Measurements from ENCODE around the gene CRYGD. TPM values are rescaled to one million over a fixed set of nuclear protein-coding genes. Genes with fewer than 3 reads are reported as not detected.
A peak's percentile ranks its signal among the peaks of the same experiment; 100 is the strongest.

CRYGD gene
- total and polyA plus RNA-seq, 2 experiments from 2014 or later: 0.47 TPM; not detected in 1

GRCh38 chr2:208083807-208084206 lies 40.5 kb downstream of the CRYGD start:
- no peak for DNase-seq (ENCODE audit: low spot score)
- H3K27me3 ChIP-seq: no peaks in the 10 kb centered on the region
- H3K79me2 ChIP-seq: no peaks in the 10 kb centered on the region
- H3K4me2 ChIP-seq: no peak overlapping the region
- H3K4me1 ChIP-seq (ENCODE audit: insufficient read depth): no peaks in the 10 kb centered on the region
- no peaks in the 10 kb centered on the region for H4K20me1 ChIP-seq (ENCODE audit: insufficient read depth, poor library complexity, severe bottlenecking)
- H3K9me2 ChIP-seq (replicated peaks; ENCODE audit: insufficient read depth): no peaks in the 10 kb centered on the region
- H3K9me3 ChIP-seq (ENCODE audit: low read depth): no peaks in the 10 kb centered on the region
- no peak overlapping the region for H2AFZ ChIP-seq
- no peaks in the 10 kb centered on the region for H3K36me3 ChIP-seq (replicated peaks; ENCODE audit: insufficient read depth, low read depth)
- no peak overlapping the region for H3K4me3 ChIP-seq
- H3K27ac ChIP-seq: no peak overlapping the region
- TF ChIP-seq CTCF (IDR thresholded peaks at IDR 0.05; ENCODE audit: poor library complexity) (no peak), EZH2phosphoT487 (IDR thresholded peaks at IDR 0.05; ENCODE audit: low read depth, severe bottlenecking, unreplicated experiment) (no peak), EZH2 (IDR thresholded peaks at IDR 0.05; ENCODE audit: borderline replicate concordance) (no peak)

DNA sequence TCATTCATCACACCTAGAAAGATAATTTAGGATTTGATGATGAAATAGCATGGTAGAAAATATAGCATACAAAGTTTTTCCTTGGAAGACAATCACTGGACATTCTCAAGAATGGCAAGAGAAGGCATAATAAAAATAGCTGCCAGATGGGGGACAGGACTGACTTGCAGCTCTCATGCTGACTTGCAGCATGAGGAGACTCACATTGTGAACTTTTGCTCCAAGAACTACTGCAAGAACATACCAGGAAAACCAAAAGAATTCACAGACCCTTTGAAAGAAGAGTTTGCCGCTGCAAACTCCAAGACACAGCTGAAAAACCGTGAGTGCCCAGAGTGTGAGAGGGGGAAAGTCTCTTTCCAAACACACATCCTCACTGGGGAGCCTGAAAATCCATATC lies 47.0 kb downstream of the CRYGD start:
- H3K27me3 ChIP-seq: no peaks in the 10 kb centered on the region
- no peaks in the 10 kb centered on the region for H3K9me2 ChIP-seq (replicated peaks; ENCODE audit: insufficient read depth)
- no peaks in the 10 kb centered on the region for H4K20me1 ChIP-seq (ENCODE audit: insufficient read depth, poor library complexity, severe bottlenecking)
- peaks cover 7% of the 10 kb centered on the region for H3K4me1 ChIP-seq (ENCODE audit: insufficient read depth)
- H3K27ac ChIP-seq: peak overlapping the region; percentile 60
- no peak overlapping the region for H3K4me3 ChIP-seq
- TF ChIP-seq EZH2 (IDR thresholded peaks at IDR 0.05; ENCODE audit: borderline replicate concordance) (no peak), EZH2phosphoT487 (IDR thresholded peaks at IDR 0.05; ENCODE audit: low read depth, severe bottlenecking, unreplicated experiment) (no peak), CTCF (IDR thresholded peaks at IDR 0.05; ENCODE audit: poor library complexity) (no peak)
- 71% methylated on average over 2 of the region's 2 CpGs for WGBS (ENCODE audit: low lambda C conversion rate, missing lambda C conversion rate)
- no peaks in the 10 kb centered on the region for H3K79me2 ChIP-seq
- no peak for DNase-seq (ENCODE audit: low spot score)
- peak overlapping the region; percentile 63 for H2AFZ ChIP-seq
- peak overlapping the region; percentile 50 for H3K4me2 ChIP-seq
- H3K9me3 ChIP-seq (ENCODE audit: low read depth): no peaks in the 10 kb centered on the region
- no peaks in the 10 kb centered on the region for H3K36me3 ChIP-seq (replicated peaks; ENCODE audit: insufficient read depth, low read depth)

DNA sequence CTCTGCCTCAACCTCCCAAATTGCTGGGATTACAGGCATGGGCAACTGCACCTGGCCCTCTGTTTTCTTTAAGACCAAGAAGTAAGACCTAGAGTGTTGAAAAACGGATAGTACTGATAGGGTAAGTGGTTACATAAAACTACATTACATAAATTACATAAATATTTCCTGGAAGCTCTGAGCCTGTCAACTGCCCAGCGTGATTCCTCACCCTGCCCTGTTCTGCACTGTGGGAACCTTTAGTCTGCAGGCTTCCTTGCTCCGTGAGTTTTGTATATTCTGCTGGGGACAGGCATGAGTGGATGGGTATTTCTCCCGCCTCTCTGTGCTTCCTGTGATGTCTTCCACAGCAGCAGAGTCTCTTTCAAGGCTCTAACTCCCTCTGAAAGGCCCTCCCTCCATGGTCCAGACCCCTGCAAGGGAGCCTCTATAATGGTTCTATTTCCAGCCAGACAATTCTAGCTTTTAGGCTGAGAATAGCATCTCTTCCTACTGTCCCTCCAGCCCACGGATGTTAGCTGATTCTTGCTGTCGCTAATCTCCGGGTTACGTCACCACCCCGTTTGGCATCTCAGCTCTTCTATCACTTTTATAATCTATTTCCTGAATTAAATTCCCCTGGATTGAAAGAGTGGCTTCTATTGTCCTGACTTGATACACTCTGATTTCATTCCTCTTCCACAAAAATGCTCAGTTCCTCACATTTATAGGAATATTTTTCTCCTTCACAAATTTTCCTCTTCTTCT lies 49.5 kb downstream of the CRYGD start:
- Histone ChIP-seq H3K4me1 (ENCODE audit: insufficient read depth) (peaks cover 7% of the 10 kb centered on the region), H3K9me2 (replicated peaks; ENCODE audit: insufficient read depth) (no peaks in the 10 kb centered on the region), H3K4me2 (no peak overlapping the region), H3K36me3 (replicated peaks; ENCODE audit: insufficient read depth, low read depth) (no peaks in the 10 kb centered on the region), H3K79me2 (no peaks in the 10 kb centered on the region), H2AFZ (no peak overlapping the region), H3K27me3 (no peaks in the 10 kb centered on the region), H4K20me1 (ENCODE audit: insufficient read depth, poor library complexity, severe bottlenecking) (no peaks in the 10 kb centered on the region), H3K4me3 (no peak overlapping the region), H3K27ac (no peak overlapping the region), H3K9me3 (ENCODE audit: low read depth) (no peaks in the 10 kb centered on the region)
- TF ChIP-seq EZH2phosphoT487 (IDR thresholded peaks at IDR 0.05; ENCODE audit: low read depth, severe bottlenecking, unreplicated experiment) (no peak), CTCF (IDR thresholded peaks at IDR 0.05; ENCODE audit: poor library complexity) (no peak), EZH2 (IDR thresholded peaks at IDR 0.05; ENCODE audit: borderline replicate concordance) (no peak)
- no peak for DNase-seq (ENCODE audit: low spot score)
- WGBS (ENCODE audit: low lambda C conversion rate, missing lambda C conversion rate): 58% methylated on average over 9 of the region's 9 CpGs
